GM12801 (cell line): Measurements from ENCODE around the gene DPY19L3.

Experiments
- TF ChIP-seq, protein P1 (sequence below): IDR thresholded peaks from one replicate; pipeline ENCODE4 v1.5.1; 2011; ENCODE audit warnings: control low read depth; ENCODE audit not compliant: insufficient read length; ENCODE audit errors: extremely low read depth

The DPY19L3 gene

GRCh38 chr19:32415246-32415645 lies 9.7 kb downstream of the DPY19L3 start:
- TF ChIP-seq, protein P1, sequence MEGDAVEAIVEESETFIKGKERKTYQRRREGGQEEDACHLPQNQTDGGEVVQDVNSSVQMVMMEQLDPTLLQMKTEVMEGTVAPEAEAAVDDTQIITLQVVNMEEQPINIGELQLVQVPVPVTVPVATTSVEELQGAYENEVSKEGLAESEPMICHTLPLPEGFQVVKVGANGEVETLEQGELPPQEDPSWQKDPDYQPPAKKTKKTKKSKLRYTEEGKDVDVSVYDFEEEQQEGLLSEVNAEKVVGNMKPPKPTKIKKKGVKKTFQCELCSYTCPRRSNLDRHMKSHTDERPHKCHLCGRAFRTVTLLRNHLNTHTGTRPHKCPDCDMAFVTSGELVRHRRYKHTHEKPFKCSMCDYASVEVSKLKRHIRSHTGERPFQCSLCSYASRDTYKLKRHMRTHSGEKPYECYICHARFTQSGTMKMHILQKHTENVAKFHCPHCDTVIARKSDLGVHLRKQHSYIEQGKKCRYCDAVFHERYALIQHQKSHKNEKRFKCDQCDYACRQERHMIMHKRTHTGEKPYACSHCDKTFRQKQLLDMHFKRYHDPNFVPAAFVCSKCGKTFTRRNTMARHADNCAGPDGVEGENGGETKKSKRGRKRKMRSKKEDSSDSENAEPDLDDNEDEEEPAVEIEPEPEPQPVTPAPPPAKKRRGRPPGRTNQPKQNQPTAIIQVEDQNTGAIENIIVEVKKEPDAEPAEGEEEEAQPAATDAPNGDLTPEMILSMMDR = no peak

- TF ChIP-seq, protein P1 = no peak
These were observed 10.1 kb downstream of the DPY19L3 start for GRCh38 chr19:32415669-32416068.

DNA sequence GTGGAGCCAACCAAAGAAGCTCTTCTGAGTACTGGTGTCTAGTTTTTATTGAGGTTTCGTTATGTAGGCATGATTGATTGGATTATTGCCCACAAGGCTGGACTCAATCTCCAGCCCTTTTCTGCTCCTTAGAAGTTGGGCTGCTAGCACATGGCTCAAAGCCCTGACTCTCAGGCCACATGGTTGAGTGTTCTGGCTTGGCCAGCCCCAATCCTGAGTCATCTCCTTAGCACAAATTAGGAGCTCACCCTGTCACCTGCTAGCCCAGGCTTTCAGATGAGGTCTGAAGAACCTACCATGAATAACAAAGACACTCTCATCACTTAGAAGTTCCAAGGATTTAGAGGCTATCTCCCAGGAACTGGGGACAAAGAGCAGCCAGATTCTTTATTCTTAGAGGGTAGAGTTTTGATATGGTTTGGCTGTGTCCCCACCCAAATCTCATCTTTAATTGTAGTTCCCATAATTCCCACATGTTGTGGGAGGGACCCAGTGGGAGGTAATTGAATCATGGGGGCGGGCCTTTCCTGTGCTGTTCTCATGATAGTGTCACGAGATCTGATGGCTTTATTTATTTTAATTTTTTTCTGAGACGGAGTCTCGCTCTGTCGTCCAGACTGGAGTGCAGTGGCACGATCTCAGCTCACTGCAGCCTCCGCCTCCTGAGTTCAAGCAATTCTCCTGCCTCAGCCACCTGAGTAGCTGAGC lies 11.3 kb downstream of the DPY19L3 start:
- TF ChIP-seq, protein P1 = no peak

DNA sequence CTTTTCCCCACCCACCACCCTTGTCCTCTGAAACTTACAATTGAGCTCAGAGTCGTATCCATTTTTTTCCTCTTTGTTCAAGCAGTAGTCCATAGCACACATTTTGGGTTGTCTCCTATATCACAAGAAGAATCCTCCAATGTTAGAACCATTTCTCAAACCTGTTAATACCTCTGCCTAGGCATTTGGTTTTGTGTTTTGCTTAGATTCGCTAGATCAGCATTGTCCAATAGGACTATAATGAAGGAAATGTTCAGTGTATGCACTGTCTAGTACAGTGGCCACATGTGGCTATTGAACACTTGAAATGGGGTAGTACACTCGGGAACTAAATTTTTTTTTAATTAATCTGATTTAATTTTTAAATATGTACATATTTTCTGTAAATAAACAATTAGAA lies 12.6 kb downstream of the DPY19L3 start:
- TF ChIP-seq, protein P1 = no peak

DNA sequence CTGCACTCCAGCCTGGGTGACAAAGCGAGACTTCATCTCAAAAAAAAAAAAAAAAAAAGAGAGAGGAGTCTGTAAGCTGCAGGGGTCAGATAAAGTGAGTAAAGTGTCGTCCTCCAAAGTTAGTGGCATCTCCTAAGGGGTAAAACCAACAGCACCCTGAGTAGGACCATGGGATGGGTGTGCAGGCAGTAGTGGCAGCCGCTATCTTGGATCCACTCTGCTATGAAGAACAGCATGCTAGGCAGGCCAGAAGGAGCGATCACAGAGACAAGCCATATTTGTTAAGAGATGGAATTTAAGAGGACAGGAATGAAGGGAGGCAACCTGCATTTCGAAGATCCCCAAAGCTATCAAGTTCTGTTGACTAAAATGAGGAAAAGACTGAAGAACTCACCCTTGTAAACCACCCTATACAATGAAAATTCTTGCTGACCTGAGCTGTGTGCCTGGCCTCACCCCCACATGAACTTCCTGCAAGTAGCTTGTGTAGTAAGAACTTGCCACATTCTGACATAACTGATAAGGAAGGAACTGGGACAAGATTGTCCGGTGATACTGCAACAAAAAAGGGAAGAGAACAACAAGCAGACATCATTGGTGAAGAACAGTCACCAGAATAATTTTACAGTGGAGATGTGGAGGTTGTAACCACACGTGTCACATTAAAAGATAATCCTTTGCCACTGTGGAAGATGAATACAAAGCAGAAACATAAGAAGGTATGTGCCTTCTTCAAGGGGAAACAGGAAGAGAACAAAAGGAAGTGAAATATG lies 16.2 kb downstream of the DPY19L3 start:
- TF ChIP-seq, protein P1 = no peak

DNA sequence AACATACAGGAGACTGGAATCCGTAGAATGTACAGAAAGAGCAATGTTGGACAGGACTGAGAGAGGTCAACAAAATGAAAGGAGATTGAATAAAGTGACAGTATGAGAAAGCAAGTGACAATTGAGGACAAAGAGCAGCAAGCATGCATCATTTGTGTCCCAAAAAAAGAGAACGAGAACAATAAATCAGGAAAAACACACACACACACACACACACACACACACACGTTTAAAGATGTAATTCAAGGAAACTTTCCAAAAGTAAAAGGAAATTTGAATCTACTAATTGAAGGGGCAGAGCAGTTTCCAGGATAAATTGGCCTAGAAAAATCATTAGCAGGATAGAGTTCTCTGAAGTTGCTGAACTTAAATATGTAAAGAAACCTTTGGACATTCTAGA lies 16.9 kb downstream of the DPY19L3 start:
- TF ChIP-seq, protein P1 = no peak

- TF ChIP-seq, protein P1 = no peak
These were observed 22.0 kb downstream of the DPY19L3 start for GRCh38 chr19:32427536-32427935.
